22Rv1 (cell line): Measurements from ENCODE around the gene NCKAP5.
"Not testable (repeated sequence)": the region's sequence is repeated elsewhere in the genome, so short reads cannot be mapped to it uniquely, and the experiment has no call there.

Experiments used
- H3K27ac ChIP-seq: fragments of 450-650 bp; 2 replicates; pipeline ENCODE4 v1.5.1; 2017
- ZFX ChIP-seq: fragments of 450-650 bp; IDR thresholded peaks from 2 replicates; pipeline ENCODE4 v1.6.1; 2017; ENCODE audit warnings: antibody characterized with exemption, borderline replicate concordance
- TF ChIP-seq, protein P1 (sequence below): fragments of 450-650 bp; IDR thresholded peaks from 2 replicates; pipeline ENCODE4 v1.5.1; 2017; ENCODE audit warnings: mild to moderate bottlenecking

The NCKAP5 gene

GRCh38 chr2:133476931-133477615 lies 91.2 kb downstream of the NCKAP5 start:
- no peak overlapping the region for H3K27ac ChIP-seq
- no peak for TF ChIP-seq ZFX
- TF ChIP-seq, protein P1, sequence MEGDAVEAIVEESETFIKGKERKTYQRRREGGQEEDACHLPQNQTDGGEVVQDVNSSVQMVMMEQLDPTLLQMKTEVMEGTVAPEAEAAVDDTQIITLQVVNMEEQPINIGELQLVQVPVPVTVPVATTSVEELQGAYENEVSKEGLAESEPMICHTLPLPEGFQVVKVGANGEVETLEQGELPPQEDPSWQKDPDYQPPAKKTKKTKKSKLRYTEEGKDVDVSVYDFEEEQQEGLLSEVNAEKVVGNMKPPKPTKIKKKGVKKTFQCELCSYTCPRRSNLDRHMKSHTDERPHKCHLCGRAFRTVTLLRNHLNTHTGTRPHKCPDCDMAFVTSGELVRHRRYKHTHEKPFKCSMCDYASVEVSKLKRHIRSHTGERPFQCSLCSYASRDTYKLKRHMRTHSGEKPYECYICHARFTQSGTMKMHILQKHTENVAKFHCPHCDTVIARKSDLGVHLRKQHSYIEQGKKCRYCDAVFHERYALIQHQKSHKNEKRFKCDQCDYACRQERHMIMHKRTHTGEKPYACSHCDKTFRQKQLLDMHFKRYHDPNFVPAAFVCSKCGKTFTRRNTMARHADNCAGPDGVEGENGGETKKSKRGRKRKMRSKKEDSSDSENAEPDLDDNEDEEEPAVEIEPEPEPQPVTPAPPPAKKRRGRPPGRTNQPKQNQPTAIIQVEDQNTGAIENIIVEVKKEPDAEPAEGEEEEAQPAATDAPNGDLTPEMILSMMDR: no peak

- H3K27ac ChIP-seq: no peak overlapping the region
- TF ChIP-seq, protein P1: no peak
- TF ChIP-seq ZFX: no peak
Measured at GRCh38 chr2:133476286-133476685, 92.0 kb downstream of the NCKAP5 start.

DNA sequence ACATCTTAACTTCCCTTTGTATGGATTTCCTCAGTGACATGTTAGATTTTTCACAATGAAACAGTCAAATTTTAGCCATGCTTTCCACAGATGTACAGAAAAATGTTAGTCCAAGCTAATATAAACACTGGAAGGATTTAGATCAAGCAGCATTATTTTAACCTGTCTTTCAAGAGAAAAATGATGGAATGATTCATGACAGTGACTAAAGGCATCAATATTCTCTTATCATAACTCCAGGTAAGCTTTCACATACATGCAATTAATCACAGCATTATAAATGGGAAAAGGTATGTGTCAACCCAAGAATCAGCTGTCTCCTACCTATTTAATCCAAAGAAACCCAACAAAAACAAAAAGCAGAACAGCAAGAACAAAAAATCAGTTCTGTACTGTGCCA lies 92.7 kb downstream of the NCKAP5 start:
- TF ChIP-seq, protein P1: no peak
- no peak overlapping the region for H3K27ac ChIP-seq

DNA sequence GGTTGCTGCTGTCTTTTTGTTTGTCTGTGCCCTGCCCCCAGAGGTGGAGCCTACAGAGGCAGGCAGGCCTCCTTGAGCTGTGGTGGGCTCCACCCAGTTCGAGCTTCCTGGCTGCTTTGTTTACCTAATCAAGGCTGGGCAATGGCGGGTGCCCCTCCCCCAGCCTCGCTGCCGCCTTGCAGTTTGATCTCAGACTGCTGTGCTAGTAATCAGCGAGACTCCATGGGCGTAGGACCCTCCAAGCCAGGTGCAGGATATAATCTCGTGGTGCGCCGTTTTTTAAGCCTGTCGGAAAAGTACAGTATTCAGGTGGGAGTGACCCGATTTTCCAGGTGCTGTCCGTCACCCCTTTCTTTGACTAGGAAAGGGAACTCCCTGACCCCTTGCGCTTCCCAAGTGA lies 97.8 kb downstream of the NCKAP5 start:
- H3K27ac ChIP-seq: not testable (repeated sequence)

- TF ChIP-seq, protein P1: no peak
- no peak for TF ChIP-seq ZFX
- no peak overlapping the region for H3K27ac ChIP-seq
Measured at GRCh38 chr2:133462811-133463210, 105.5 kb downstream of the NCKAP5 start.

GRCh38 chr2:133461484-133461883 lies 106.8 kb downstream of the NCKAP5 start:
- TF ChIP-seq, protein P1: no peak
- no peak for TF ChIP-seq ZFX
- H3K27ac ChIP-seq: no peak overlapping the region

- no peak overlapping the region for H3K27ac ChIP-seq
- TF ChIP-seq ZFX: no peak
- TF ChIP-seq, protein P1: no peak
Measured at GRCh38 chr2:133459590-133459989, 108.7 kb downstream of the NCKAP5 start.

DNA sequence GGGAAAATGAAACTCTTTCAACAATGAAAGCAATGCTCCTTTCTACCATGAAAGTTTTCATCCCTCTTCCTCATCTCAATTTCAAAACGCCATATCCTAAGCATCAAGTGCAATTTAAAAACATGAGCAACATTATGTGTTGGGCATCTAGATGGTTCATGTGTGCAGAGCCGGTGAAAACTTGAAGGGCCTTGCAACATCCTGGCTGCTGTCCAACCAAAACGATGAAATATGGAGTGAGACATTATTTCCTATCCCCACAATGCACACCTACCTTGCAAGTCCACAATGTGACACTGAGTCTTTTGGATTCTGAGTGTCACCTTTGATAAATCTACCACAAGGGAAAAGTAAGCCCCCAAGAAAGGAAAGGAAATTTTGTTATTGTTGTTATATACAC lies 110.0 kb downstream of the NCKAP5 start:
- no peak overlapping the region for H3K27ac ChIP-seq
- TF ChIP-seq, protein P1: no peak
- TF ChIP-seq ZFX: no peak
